Esophagus squamous epithelium (tissue), 5 donors: Measurements from ENCODE around the gene PLEKHG4. TPM values are rescaled to one million over a fixed set of nuclear protein-coding genes. Genes with fewer than 3 reads are reported as not detected.

Experiments
- DNase-seq: peaks from one replicate; lab custom pipeline; 2025; lab: John Stamatoyannopoulos, UW
- H3K27ac ChIP-seq, 4 donors: fragments of 200-600 bp; sonication (generic); one replicate each; pipeline ENCODE4 v1.5.1; 2016 to 2019; ENCODE audit warnings: mild to moderate bottlenecking in 1 of 4
- H3K27me3 ChIP-seq, 4 donors: fragments of 200-600 bp; sonication (generic); 1 replicate in 3 of 4; 2 replicates in 1 of 4; pipeline versions ENCODE4 v1.5.1 to v1.6.0; 2017 to 2021; ENCODE audit warnings: antibody characterized with exemption in 1 of 4
- H3K36me3 ChIP-seq, 3 donors: fragments of 200-600 bp; sonication (generic); one replicate each; pipeline ENCODE4 v1.5.1; 2016 to 2019
- H3K4me1 ChIP-seq, 3 donors: fragments of 200-600 bp; sonication (generic); one replicate each; pipeline ENCODE4 v1.5.1; 2017 to 2019
- H3K4me3 ChIP-seq, 4 donors: fragments of 200-600 bp; sonication (generic); 1 replicate in 3 of 4; 2 replicates in 1 of 4; pipeline ENCODE4 v1.5.1; 2016 to 2019; ENCODE audit warnings: mild to moderate bottlenecking in 2 of 4, moderate library complexity in 1 of 4
- H3K9me3 ChIP-seq, 3 donors: fragments of 200-600 bp; sonication (generic); one replicate each; pipeline ENCODE4 v1.5.1; 2016 to 2019
- CTCF ChIP-seq, 6 experiments: fragments of 450-650 bp in 4 of 6; fragments of 200-600 bp in 2 of 6; sonication (generic) in 2 of 6; IDR thresholded peaks; one replicate each; pipeline ENCODE4 v1.5.1; 2016 to 2019; ENCODE audit warnings: antibody characterized with exemption in 6 of 6, mild to moderate bottlenecking in 4 of 6, moderate library complexity in 4 of 6
- POLR2A ChIP-seq, 4 donors: fragments of 450-650 bp; IDR thresholded peaks; one replicate each; pipeline ENCODE4 v1.6.1; 2017; ENCODE audit warnings: antibody characterized with exemption in 4 of 4, mild to moderate bottlenecking in 4 of 4, moderate library complexity in 3 of 4
- WGBS, 2 donors: methylation state at CpG; one replicate each; pipeline ENCODE4 v1.1.5; 2018; 5-methylcytosine and 5-hydroxymethylcytosine counted together
- intact Hi-C: fragments of 100-400 bp; cut with DNase I; formaldehyde crosslinking; loops from one replicate; pipeline ENCODE4 v1.15.0; 2022
- total RNA-seq, 4 donors: library from RNA; depleted of rRNA; stranded (reverse); fragments of >200 nt; gene quantifications; one replicate each; pipeline ENCODE4 v1.1.0, GENCODE V29; 2016
- donor health status: DM: yes; HTN: yes; CAD: no.

The PLEKHG4 gene
- total RNA-seq, 4 donors from 2014 or later: 5.0 to 11.4 (median 7.5) TPM

GRCh38 chr16:67237396-67238277 lies 41.7 kb upstream of the PLEKHG4 start:
- Histone ChIP-seq H3K4me1 (peaks cover 0 to 26% (median 17%) of the 10 kb centered on the region in 3 donors), H3K4me3 (no peak overlapping the region), H3K27me3 (no peaks in the 10 kb centered on the region), H3K27ac (no peak overlapping the region), H3K36me3 (peaks cover 15 to 71% (median 29%) of the 10 kb centered on the region in 3 donors), H3K9me3 (no peaks in the 10 kb centered on the region)
- DNase-seq: no peak
- intact Hi-C loops: no loop called here
- 74 to 81% methylated on average over 9 to 11 of the region's 16 CpGs for WGBS, 2 donors
- no peak for TF ChIP-seq CTCF (IDR thresholded peaks at IDR 0.05)
- TF ChIP-seq POLR2A (IDR thresholded peaks at IDR 0.05): no peak

GRCh38 chr16:67238278-67238575 lies 41.1 kb upstream of the PLEKHG4 start:
- WGBS, 2 donors: 100% methylated on average over 1 of the region's 3 CpGs; no CpG with 5 or more reads in 1 of the 2 donors
- H3K27me3 ChIP-seq: no peaks in the 10 kb centered on the region
- H3K4me1 ChIP-seq: peaks cover 0 to 30% (median 17%) of the 10 kb centered on the region in 3 donors
- no peak overlapping the region for H3K27ac ChIP-seq
- no peak for TF ChIP-seq POLR2A (IDR thresholded peaks at IDR 0.05)
- TF ChIP-seq CTCF (IDR thresholded peaks at IDR 0.05): no peak
- H3K4me3 ChIP-seq: no peak overlapping the region
- no peaks in the 10 kb centered on the region for H3K9me3 ChIP-seq
- intact Hi-C loops: no loop called here
- peaks cover 15 to 65% (median 29%) of the 10 kb centered on the region in 3 donors for H3K36me3 ChIP-seq
- DNase-seq: no peak

- no peak for TF ChIP-seq POLR2A (IDR thresholded peaks at IDR 0.05)
- no peak for TF ChIP-seq CTCF (IDR thresholded peaks at IDR 0.05)
Observed at GRCh38 chr16:67238806-67239470, 40.4 kb upstream of the PLEKHG4 start.

DNA sequence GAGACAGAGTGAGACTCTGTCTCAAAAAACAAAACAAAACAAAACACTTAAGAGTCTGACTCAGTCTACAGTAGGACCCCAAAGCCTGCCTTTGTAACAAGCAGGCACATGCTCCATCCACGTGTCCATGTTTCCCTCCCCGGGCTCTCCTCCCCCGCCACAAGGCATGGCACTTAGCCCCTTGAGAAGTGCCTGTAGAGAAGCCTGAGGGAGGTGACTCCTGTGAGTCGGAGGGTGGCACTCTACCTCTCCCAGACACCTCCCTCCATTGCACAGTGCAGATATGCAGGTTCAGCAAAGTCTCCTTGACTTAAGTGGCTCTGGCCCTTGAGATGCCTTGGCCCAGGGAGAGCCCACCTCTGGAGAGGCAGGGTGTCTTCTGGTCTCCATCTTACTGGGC lies 38.8 kb upstream of the PLEKHG4 start:
- WGBS, 2 donors: 34 to 81% methylated on average over 3 to 4 of the region's 4 CpGs
- Histone ChIP-seq H3K9me3 (no peaks in the 10 kb centered on the region), H3K4me1 (peaks cover 15 to 53% (median 38%) of the 10 kb centered on the region in 3 donors), H3K36me3 (peaks cover 15 to 42% (median 25%) of the 10 kb centered on the region in 3 donors), H3K27me3 (no peaks in the 10 kb centered on the region), H3K4me3 (no peak overlapping the region), H3K27ac (peak overlapping the region; percentile 28 to 80 (median 51))
- intact Hi-C loops: no loop called here
- no peak for DNase-seq
- no peak for TF ChIP-seq CTCF (IDR thresholded peaks at IDR 0.05)
- TF ChIP-seq POLR2A (IDR thresholded peaks at IDR 0.05): no peak

More at GRCh38 chr16:67238806-67239470, 40.4 kb upstream of the PLEKHG4 start:
- 96 to 97% methylated on average over 5 to 6 of the region's 9 CpGs for WGBS, 2 donors
- no peaks in the 10 kb centered on the region for H3K9me3 ChIP-seq
- intact Hi-C loops: no loop called here
- no peak overlapping the region for H3K4me3 ChIP-seq
- DNase-seq: no peak
- H3K27me3 ChIP-seq: no peaks in the 10 kb centered on the region
- peaks cover 15 to 58% (median 28%) of the 10 kb centered on the region in 3 donors for H3K36me3 ChIP-seq
- H3K4me1 ChIP-seq: peaks cover 0 to 38% (median 22%) of the 10 kb centered on the region in 3 donors
- no peak overlapping the region for H3K27ac ChIP-seq
